Gastroesophageal sphincter (tissue), 4 donors: ENCODE measurements around the gene ULK4. TPM values are rescaled to one million over a fixed set of nuclear protein-coding genes. Genes with fewer than 3 reads are reported as not detected.
"Not testable (repeated sequence)": the region's sequence is repeated elsewhere in the genome, so short reads cannot be mapped to it uniquely, and the experiment has no call there.

Experiments
- ATAC-seq: fragments of 150-250 bp; one replicate; pipeline ENCODE4 v1.9.1; 2016; ENCODE audit warnings: mild to moderate bottlenecking, moderate library complexity
- H3K27ac ChIP-seq, 4 donors: fragments of 200-600 bp; sonication (generic) in 3 of 4; 1 replicate in 3 of 4; 2 replicates in 1 of 4; pipeline ENCODE4 v1.5.1; 2016 to 2019
- H3K27me3 ChIP-seq: fragments of 200-600 bp; sonication (generic); one replicate; pipeline ENCODE4 v1.5.1; 2019
- H3K36me3 ChIP-seq, 2 donors: fragments of 200-600 bp; sonication (generic); one replicate each; pipeline ENCODE4 v1.5.1; 2019; ENCODE audit warnings: control low read depth in 1 of 2
- H3K4me1 ChIP-seq, 3 donors: fragments of 200-600 bp; sonication (generic); 1 replicate in 2 of 3; 2 replicates in 1 of 3; pipeline ENCODE4 v1.5.1; 2016 to 2019; ENCODE audit warnings: control low read depth in 2 of 3
- H3K4me3 ChIP-seq, 2 donors: fragments of 200-600 bp; sonication (generic); one replicate each; pipeline ENCODE4 v1.5.1; 2019; ENCODE audit warnings: mild to moderate bottlenecking in 1 of 2, moderate library complexity in 1 of 2
- H3K9me3 ChIP-seq, 3 donors: fragments of 200-600 bp; sonication (generic); one replicate each; pipeline ENCODE4 v1.5.1; 2017 to 2019; ENCODE audit warnings: control low read depth in 2 of 3
- EP300 ChIP-seq: sonication (generic); formaldehyde crosslinking; IDR thresholded peaks from one replicate; pipeline ENCODE4 v1.6.1; 2017; ENCODE audit warnings: antibody characterized with exemption, mild to moderate bottlenecking
- POLR2A ChIP-seq, 2 donors: fragments of 450-650 bp; IDR thresholded peaks; one replicate each; pipeline ENCODE4 v1.6.1; 2017; ENCODE audit warnings: antibody characterized with exemption in 2 of 2, mild to moderate bottlenecking in 2 of 2, moderate library complexity in 1 of 2
- POLR2AphosphoS5 ChIP-seq: sonication (generic); formaldehyde crosslinking; IDR thresholded peaks from one replicate; pipeline ENCODE4 v1.6.1; 2017; ENCODE audit warnings: antibody characterized with exemption
- WGBS, 2 donors: methylation state at CpG; one replicate each; pipeline ENCODE4 v1.1.5; 2018; ENCODE audit warnings: low coverage in 1 of 2; 5-methylcytosine and 5-hydroxymethylcytosine counted together
- total RNA-seq, 4 donors: library from RNA; depleted of rRNA; stranded (reverse); fragments of >200 nt; gene quantifications; one replicate each; pipeline ENCODE4 v1.1.0, GENCODE V29; 2016
- TF ChIP-seq, protein P1 (sequence below), 4 experiments: fragments of 200-600 bp in 2 of 4; fragments of 450-650 bp in 2 of 4; sonication (generic) in 1 of 4; IDR thresholded peaks; one replicate each; pipeline ENCODE4 v1.5.1; 2017 to 2019; ENCODE audit warnings: antibody characterized with exemption in 4 of 4, mild to moderate bottlenecking in 2 of 4, moderate library complexity in 2 of 4

The ULK4 gene
- total RNA-seq, 4 donors from 2014 or later: 3.8 to 15.4 (median 8.8) TPM

DNA sequence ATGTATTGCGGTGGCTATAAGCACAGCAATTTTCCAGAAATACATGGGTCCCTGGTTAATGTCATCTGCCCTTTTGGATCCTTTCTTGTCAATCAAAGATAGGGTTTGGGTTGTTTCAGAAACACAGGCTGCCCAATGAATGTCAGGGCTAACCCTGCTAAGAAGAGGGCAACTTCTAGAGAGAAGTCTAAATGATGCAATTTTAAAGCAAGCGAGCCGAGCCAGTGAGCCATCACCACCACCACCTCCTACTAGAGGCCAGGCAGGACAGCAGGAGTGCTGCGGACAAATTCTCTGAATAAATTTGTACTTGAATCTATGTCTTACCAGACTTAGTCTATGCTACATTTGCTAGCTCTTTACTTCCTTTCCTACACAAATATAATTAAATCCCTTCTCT lies 514.2 kb downstream of the ULK4 start:
- no peak overlapping the region for H3K27ac ChIP-seq
- H3K4me3 ChIP-seq: no peak overlapping the region
- no peaks in the 10 kb centered on the region for H3K9me3 ChIP-seq
- H3K4me1 ChIP-seq: peaks cover 0 to 20% (median 6%) of the 10 kb centered on the region in 3 donors
- 79 to 89% methylated on average over 3 of the region's 4 CpGs for WGBS, 2 donors
- TF ChIP-seq EP300 (no peak), POLR2AphosphoS5 (no peak), POLR2A (IDR thresholded peaks at IDR 0.05) (no peak)
- TF ChIP-seq, protein P1, sequence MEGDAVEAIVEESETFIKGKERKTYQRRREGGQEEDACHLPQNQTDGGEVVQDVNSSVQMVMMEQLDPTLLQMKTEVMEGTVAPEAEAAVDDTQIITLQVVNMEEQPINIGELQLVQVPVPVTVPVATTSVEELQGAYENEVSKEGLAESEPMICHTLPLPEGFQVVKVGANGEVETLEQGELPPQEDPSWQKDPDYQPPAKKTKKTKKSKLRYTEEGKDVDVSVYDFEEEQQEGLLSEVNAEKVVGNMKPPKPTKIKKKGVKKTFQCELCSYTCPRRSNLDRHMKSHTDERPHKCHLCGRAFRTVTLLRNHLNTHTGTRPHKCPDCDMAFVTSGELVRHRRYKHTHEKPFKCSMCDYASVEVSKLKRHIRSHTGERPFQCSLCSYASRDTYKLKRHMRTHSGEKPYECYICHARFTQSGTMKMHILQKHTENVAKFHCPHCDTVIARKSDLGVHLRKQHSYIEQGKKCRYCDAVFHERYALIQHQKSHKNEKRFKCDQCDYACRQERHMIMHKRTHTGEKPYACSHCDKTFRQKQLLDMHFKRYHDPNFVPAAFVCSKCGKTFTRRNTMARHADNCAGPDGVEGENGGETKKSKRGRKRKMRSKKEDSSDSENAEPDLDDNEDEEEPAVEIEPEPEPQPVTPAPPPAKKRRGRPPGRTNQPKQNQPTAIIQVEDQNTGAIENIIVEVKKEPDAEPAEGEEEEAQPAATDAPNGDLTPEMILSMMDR (IDR thresholded peaks at IDR 0.05): no peak
- no peaks in the 10 kb centered on the region for H3K36me3 ChIP-seq
- ATAC-seq: no peak
- no peaks in the 10 kb centered on the region for H3K27me3 ChIP-seq

DNA sequence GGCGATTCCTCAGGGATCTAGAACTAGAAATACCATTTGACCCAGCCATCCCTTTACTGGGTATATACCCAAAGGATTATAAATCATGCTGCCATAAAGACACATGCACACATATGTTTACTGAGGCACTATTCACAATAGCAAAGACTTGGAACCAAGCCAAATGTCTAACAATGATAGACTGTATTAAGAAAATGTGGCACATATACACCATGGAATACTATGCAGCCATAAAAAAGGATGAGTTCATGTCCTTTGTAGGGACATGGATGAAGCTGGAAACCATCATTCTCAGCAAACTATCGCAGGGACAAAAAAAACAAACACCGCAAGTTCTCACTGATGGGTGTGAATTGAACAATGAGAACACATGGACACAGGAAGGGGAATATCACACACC lies 515.6 kb downstream of the ULK4 start:
- H3K27ac ChIP-seq, H3K9me3 ChIP-seq, ATAC-seq, H3K27me3 ChIP-seq, H3K4me3 ChIP-seq, H3K36me3 ChIP-seq: not testable (repeated sequence)
- H3K4me1 ChIP-seq: peaks cover 0 to 17% (median 6%) of the 10 kb centered on the region in 3 donors
- 92 to 93% methylated on average over 2 to 3 of the region's 3 CpGs for WGBS, 2 donors

DNA sequence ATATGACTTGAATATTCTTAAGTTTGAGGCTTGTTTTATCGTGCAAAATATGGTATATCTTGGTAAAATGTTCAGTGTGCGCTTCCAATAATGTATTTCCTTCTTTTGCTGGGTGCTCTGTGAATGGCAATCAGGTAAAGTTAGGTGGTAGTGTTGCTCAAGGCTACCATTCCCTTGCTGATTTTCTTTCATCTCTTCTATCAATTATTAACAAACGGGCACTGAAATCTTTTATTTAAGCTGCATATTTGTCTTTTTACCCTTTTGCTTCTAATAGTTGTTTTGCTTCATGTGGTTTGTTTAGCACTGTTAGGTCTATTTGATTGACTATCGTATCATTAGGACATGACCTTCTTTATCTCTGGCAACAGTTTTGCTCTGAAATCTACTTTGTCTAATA lies 520.3 kb downstream of the ULK4 start:
- Histone ChIP-seq H3K27ac (no peak overlapping the region), H3K27me3 (no peaks in the 10 kb centered on the region), H3K36me3 (no peaks in the 10 kb centered on the region), H3K9me3 (peaks cover 0 to 21% (median 0%) of the 10 kb centered on the region in 3 donors), H3K4me3 (no peak overlapping the region), H3K4me1 (no peaks in the 10 kb centered on the region)
- 87 to 93% methylated on average over 4 of the region's 4 CpGs for WGBS, 2 donors
- ATAC-seq: no peak
- TF ChIP-seq POLR2AphosphoS5 (no peak), POLR2A (IDR thresholded peaks at IDR 0.05) (no peak), EP300 (no peak)
- TF ChIP-seq, protein P1 (IDR thresholded peaks at IDR 0.05): no peak

DNA sequence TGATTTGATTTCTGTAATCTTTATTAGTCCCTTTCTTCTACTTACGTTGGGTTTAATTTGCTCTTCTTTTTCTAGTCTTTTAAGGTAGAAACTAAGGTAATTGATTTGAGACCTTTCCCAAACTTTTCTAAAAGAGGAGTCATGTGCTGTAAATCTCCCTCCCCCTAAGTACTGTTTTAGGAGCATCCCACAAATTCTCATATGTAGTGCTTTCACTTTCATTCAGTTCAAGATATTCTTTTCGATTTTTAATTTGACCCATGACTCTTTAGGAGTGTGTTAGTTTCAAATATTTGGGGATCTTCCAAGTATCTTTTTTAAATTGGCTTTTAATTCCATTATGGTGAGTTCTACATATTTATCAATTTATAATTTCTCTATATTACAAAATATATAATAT lies 520.8 kb downstream of the ULK4 start:
- 89 to 92% methylated on average over 2 of the region's 2 CpGs for WGBS, 2 donors
- Histone ChIP-seq H3K27ac (no peak overlapping the region), H3K36me3 (no peaks in the 10 kb centered on the region), H3K27me3 (no peaks in the 10 kb centered on the region), H3K4me3 (no peak overlapping the region), H3K4me1 (no peaks in the 10 kb centered on the region), H3K9me3 (peaks cover 0 to 21% (median 0%) of the 10 kb centered on the region in 3 donors)
- ATAC-seq: no peak
- no peak for TF ChIP-seq POLR2A (IDR thresholded peaks at IDR 0.05)
- no peak for TF ChIP-seq POLR2AphosphoS5
- TF ChIP-seq, protein P1 (IDR thresholded peaks at IDR 0.05): no peak
- TF ChIP-seq EP300: no peak

DNA sequence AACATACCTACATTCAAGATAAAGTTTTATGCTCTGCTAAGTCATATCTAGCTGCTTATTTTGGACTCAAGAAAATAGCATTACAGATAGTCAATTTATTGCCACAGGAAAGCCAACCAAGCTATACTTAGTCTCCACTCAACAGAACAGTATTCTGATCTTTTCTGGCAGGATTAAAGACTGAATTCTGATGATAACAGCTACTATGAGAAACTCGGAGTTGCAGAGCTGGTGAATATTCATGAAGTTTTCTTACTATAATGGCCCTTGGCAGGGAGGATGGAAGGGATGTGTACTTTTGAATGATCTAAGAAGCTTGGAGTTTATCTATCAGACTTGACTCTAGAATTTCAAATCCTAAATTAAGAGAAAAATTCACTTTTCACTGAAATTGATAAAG lies 524.9 kb downstream of the ULK4 start:
- Histone ChIP-seq H3K9me3 (peaks cover 0 to 21% (median 0%) of the 10 kb centered on the region in 3 donors), H3K4me1 (no peaks in the 10 kb centered on the region), H3K27me3 (no peaks in the 10 kb centered on the region), H3K36me3 (no peaks in the 10 kb centered on the region), H3K4me3 (no peak overlapping the region), H3K27ac (no peak overlapping the region)
- no peak for ATAC-seq
- TF ChIP-seq POLR2AphosphoS5: no peak
- TF ChIP-seq EP300: no peak
- no peak for TF ChIP-seq POLR2A (IDR thresholded peaks at IDR 0.05)
- 67 to 94% methylated on average over 1 of the region's 1 CpG for WGBS, 2 donors

DNA sequence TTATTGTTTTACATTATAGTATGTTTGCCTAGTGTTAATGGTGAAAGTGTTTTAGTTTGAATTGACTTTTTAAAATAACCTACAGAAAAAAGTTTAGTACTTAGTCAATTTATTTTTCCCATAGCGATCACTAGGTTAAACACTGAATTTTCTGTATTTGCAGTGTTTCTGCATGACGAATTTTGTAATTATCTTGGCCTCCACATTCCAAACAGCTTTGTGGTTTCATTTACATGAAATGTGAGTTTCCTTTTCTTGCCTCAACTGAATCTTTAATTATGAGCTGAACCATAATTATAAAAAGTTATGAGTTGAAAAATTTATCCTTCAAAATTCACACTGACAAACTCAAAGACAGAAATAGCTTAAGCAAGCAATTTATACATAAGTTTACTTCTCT lies 527.1 kb downstream of the ULK4 start:
- 57 to 88% methylated on average over 2 of the region's 2 CpGs for WGBS, 2 donors
- Histone ChIP-seq H3K9me3 (peaks cover 0 to 9% (median 0%) of the 10 kb centered on the region in 3 donors), H3K4me3 (no peak overlapping the region), H3K36me3 (no peaks in the 10 kb centered on the region), H3K27ac (no peak overlapping the region), H3K27me3 (no peaks in the 10 kb centered on the region), H3K4me1 (no peaks in the 10 kb centered on the region)
- TF ChIP-seq POLR2A (IDR thresholded peaks at IDR 0.05) (no peak), EP300 (no peak), POLR2AphosphoS5 (no peak)
- TF ChIP-seq, protein P1 (IDR thresholded peaks at IDR 0.05): no peak
- no peak for ATAC-seq
